DMS153 treated with DMSO at 0.1 percent for 48 hours (cell line): ENCODE results near the gene PSTPIP1.

ENCODE experiments used
- DNase-seq: peaks from one replicate; lab custom pipeline; 2025; ENCODE audit not compliant: unreplicated experiment; lab: John Stamatoyannopoulos, UW

PSTPIP1 gene

DNA sequence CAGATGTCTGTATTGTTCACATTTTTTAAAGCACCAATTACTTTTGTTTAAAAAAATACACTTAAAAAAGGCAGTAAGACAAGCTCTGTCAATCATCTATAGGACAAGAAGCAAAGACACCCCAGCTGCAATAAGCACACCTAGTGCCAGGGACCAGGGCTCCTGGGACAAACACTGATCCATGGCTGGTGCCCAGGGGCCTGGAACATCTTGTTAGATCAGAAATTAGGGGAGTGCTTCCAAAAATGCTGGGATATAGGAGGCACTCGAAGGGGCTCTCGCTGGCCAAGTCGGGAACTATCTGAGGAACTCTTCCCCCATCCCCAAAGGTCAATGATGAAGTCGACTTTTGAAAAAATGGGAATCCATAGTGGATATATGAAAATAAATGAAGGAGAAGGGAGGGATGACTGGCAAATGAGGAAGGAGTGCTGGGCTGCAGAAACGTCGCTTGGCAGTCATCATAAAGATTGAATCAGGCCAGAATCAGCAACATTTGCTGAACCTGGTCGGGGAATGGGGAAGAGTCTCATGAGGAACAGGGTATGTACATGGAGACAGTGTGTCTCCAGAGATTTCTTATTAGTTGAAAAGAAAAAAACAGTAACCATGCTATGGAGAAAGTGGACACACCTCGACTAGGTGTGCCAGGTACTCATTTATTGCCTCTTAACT is 47.5 kb downstream of the PSTPIP1 start:
- no peak for DNase-seq

DNA sequence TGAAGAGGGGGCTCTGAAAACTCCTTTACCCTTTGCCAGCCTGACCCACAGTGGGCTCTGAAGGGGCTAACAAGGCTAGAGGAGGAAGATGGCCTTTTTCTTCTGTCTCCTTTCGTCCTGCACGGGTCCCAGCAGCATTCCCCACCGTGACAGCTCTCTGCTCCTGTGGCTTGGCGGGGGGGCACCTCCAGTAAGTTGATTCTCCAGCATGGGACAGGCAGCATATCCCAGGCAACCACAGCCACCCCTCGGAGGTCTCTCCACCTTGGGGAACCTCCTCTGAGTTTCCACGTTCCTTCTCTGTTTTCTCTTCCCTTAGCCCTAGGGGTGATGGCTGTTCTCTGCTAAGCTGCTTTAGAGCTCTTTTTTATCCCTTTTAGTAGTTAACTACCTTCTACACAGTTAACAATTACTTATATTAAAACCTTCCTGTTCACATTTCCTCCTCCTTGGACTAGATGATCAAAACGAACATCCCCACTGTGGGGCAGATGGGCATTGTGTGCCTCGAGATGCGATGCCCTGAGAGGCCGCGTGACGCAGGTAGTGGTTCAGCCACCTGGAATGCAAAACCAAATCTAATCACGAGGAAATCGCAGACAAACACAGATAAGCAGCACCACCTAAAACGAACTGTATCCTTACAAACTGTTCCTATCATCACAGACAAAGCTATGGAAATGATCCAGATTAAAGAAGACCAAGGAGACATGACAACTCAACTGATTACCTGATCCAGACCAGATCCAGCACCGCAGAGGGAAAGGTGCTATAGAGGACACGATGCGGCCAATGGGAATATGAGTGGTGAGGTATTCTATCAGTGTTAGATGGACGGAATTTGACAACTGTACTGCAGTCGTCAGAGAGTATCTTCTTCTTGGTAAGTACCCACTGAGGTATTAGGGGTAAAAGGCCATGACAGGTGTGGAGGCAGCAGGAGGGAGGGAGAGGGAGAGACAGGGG is 48.3 kb downstream of the PSTPIP1 start:
- no peak for DNase-seq

DNA sequence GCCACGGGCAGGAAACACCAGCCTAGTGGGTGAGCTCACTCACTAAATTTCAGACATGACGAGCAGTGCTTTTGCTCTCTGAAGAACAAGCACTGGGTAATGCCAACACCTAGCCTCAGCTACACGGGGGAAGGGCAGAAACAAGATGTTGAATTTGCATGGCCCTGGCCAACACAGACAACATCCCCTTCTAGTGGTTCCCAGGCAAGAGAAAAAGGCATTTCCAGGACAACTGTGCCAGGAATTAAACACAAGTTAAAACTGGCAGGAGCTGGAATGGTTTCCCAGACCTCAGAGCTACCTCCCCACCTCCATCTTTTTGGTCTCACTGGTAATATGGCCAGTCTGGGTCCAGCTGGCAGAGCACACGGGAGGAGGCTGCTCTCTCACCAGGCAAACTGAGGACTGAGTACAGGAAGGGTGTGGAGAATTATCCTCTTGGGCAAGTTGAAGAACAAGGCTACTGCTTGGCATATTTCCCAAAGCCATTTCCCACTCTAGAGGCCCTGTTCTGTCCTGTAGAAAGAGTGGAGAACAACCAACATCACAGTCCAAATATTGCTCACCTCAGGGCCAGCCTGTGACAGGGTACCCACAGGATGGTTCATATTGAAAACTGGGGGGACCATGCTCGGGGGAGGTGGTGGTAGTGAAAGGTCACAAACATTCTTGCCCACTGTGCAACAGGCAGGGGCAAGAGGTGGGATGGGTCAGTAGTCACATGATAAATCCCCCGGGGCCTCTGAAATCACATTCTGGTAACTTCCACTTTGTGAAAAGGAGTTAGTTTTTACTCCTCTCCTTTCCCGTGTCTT is 49.5 kb downstream of the PSTPIP1 start:
- DNase-seq, result no peak

DNA sequence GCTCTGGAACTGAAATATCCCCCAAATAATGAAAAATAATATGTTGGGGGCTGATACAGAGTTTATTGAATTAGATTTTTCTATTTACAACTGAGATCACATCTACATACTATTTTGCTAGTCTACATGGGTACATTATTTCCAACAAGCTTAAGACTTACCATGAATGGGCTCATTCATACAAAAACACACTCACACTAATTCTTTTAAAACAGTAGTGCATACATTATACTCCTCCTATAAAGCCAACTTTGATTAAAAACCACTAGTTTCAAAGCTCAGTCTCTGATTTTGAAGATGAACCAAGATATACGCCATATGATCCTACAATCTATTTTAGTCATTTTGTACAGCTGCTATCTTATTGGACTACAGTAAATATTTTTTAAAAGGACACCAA is 51.1 kb downstream of the PSTPIP1 start:
- DNase-seq, result no peak

DNA sequence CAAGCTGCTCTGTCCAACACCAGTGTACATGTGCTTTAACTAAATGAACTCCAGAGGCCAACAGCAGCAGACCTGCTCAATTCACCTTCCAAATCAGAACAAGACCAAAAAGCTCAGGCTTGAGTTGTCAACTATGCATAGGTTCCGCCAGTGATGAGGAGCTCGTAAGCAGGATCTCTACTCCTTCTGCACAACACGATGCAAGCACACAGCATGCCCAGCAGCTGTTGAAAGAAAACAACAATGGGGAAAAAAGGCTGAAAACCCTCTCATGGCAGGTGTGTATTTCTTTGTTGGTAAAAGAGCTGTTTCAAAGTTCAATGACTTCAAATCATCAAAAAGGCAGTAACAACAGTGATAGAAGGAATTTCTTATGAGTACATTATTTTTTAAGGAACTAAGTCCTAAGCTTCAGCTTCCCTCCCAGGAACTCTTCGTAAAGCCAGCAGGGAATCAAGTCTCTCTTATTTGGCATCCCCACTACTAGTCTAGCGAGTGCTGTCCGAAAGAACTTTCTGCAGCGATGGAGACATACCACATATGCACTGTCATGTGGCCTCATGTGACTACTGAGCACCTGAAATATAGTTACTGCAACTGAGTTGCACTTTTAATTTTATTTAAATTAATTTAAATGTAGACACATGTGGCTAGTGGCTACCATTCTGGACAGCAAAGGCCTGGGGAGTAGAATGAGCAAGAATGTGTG is 51.9 kb downstream of the PSTPIP1 start:
- no peak for DNase-seq

DNA sequence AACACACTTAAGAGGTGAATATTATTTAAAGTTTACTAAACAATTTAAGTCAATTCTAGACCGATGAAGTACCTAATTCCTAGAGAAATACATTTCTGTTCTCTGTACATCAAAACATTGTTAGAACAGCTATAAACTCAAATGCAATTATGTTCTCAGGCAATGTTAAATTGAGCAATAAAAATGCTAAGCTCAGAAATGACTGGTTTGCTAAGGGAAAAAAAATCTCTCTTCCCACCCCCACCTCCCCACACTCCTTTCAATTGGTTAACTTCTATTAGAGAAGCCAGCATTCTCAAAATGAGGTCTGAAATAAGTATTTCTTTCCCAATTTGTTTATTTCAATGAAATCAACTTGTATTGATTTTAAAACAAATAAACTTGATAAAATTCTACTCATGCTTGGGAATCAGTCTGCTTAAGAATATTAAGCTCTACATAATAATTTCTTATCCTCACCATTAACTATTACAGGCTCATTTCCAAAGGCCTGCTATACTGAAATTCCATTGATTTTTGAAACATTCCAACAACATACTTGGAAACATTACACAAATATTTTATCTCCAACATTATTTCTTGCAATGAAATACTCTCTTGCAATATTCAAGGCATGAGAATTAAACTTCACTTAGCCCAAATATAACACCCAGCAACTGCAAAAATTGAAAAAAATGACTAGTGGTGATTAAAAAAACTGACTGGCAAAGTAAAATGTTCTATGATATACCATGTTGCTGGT is 53.4 kb downstream of the PSTPIP1 start:
- no peak for DNase-seq

DNA sequence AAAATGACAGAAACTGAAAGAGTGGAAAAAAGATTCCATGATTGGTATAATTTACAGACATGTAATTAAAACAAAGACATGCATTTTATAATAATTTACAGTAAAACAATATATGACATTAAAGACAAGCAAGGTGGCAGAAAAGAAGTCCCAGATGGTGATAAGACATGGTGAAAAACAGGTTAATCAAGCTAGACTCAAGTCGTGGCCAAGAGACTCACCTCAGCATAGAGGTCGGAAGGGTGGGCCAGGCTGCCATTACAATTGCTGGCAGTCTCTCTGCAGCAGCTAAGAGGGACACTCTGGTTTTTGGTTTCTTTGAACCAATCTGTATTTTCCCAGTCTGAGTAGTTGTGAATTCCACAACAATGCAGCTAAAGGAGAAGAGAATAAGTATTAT is 57.6 kb downstream of the PSTPIP1 start:
- no peak for DNase-seq

DNA sequence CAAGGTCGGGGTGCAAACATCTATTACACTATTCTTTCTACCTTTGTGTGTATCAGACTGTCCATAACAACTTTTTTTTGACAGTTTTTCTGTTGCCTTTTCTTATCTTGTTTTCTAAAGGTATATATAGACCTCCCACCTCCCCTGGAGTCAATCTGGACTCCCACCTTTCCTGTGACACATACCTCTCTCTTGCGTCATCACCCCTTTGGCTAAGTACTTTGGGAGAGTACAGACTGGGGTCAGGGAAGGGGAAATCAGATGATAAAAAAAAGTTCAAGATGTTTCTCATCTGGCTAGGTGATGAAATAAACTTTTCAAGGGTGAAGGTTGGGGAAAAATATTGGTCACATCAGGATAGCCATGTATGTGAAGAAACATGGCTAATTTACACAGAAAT is 58.8 kb downstream of the PSTPIP1 start:
- DNase-seq, result no peak

DNA sequence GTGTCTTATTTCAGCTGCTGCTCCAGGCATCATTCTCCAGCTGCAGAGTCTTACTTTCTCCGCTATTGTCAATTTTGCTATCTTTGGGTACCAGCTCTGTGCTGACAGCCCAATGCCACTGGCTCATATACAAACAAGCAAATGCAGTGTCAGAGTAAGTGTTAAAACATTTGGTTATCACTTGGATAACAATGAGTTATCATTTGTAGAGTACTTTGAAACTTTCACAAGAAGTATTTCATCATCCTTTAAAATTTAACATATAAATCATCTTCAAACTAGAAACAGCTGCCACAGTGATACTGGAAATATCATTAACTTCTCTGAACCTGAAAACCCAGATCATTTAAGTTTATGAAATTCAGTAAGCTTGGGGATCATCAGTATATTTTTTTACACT is 62.1 kb downstream of the PSTPIP1 start:
- DNase-seq, result no peak

DNA sequence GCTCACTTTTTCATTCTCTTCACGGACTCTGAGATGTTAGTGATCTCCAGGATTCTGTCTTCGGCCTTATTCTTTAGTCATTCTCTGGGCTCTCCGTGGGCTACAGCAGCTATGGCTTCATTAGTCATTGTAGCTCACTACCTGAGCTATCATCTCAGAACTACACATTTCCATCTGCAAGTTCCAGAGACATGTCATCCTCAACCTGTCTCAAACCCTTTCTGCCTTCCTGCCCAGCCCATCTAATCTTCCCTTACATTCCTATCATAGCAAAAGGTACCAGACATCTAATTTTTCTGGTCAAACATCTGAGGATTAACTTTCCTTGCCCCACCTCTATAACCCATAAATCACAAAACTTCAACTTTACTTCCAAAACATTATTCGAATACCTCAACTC is 62.8 kb downstream of the PSTPIP1 start:
- DNase-seq, result no peak

DNA sequence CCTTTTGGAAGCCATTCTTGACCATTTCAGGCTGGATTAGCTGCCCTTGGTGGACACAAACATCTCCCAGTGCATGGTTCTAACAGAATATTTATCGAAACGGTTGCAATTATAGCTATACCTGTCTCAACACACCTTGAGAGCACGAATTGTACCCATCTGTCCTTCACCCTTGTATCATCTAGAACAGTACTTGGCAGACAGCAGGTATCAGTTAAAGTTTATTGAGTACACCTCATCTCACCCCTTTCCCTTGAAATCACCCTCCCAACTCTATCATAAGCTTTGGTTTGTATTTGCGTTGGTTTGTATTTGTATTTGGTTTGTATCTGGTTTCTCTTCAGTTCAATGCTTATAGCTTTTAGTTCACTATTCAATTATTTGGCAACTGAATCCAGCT is 63.5 kb downstream of the PSTPIP1 start:
- no peak for DNase-seq

DNA sequence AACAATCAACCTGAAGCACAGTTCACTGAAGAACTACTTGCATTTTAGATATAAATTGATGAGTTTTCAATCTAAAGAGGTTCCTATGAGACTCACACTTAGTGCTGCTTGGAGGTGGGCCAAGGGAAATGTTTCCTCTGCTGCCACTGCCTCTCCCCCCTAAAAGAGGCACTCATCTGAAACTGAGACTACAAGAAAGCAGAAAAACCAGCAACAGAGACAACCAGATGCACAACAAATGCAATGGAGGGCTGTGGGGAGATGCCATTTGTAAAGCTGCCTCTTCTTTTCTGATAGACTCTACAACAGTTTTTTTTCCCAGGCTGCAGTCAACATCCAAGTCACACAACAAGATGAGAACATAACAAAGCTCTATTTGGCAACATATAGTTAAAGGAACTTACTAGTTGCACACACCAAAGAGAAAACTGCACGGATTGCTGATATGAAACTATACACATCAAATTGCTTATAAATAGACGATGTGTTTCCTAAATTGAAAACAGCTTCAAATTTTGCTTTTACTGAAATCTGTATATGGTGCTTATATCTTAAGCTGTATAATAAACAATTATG is 64.9 kb downstream of the PSTPIP1 start:
- DNase-seq, result no peak

DNA sequence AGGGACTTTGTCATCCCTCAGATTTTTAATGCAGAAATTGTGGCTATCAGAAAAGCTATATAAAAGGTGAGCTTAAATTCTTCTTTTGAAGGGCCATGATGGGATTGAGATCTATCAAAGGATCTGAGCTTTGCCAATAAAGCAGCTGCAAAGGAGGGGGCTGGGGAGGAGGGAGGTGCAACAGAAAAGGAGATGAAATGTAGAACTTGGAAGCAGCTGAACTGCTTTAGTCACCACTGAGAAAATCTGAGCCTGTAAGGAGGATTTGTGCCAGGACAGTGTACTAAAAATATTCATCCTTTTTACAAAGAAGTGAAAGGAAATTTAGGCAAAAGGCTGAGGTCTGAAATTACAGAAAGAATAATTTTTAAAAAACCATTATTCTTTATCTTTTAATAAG is 65.6 kb downstream of the PSTPIP1 start:
- DNase-seq, result no peak

DNA sequence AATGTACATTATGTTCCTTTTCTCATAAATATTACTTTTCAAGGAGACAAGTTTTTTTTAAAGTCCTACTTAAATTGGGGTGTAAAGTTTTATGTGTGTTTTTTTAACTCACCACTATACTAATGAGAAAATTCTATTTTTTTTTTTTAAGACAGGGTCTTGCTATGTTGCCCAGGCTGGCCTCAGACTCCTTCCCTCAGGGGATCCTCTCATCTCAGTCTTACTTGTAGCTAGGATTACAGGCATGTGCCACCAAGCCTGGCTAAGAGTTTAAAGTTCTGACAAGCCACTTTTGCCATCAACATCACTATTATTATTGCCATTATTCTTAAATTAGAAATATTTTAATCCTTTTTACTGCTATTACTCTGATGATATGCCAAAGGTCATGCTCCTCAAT is 68.3 kb downstream of the PSTPIP1 start:
- no peak for DNase-seq

DNA sequence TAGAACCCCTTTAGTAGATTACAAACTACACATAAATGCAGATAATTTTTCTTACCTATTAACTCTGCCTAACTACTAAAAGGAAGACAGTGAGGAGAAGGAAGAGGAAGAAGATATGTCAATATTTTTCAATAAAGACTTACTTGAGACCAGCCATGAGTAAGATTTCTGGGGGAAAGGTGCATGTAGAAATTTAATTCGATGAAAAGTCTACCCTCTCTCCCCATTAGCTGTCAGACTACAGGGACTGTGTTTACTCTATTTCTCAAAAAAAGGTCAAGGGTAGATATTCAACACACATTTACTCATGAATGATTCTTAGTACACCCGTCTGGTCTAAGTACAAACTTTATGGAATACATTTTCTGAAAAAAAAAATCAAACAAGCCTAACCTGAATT is 69.1 kb downstream of the PSTPIP1 start:
- DNase-seq, result no peak

DNA sequence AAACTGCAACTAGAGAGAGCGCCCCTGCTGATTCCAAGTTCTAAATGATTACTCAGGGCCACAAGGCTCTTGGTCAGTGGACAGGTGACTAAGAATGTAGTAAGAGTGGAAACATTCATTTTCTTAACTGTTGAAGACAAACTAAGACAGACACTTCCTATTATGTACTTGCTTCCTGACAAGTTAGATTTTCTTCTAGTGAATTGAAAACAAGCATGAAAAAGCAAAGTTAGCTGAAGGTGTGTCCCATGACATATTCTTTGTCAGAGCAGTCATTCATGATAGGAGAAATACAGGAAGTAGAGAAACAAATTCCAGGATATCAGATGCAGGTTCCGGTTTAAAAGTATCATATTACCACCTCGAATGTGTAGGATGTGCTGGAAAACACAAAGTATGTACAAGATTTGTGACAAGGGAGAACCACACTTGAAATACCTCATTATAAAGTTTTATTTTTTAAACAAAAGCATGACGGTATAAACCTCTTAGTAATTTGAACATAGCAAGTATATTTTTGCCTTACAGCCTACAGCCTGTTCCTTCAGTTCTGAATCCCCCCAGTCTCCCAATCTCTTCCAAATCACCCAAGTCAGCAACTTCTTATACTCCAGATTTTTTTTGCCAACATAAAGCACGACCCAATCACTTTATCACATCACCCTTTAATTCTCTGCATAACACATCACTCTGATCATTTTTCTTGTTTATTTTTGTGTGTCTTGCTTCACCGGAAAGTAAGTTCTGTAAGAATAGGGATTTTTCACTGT is 69.8 kb downstream of the PSTPIP1 start:
- no peak for DNase-seq

DNA sequence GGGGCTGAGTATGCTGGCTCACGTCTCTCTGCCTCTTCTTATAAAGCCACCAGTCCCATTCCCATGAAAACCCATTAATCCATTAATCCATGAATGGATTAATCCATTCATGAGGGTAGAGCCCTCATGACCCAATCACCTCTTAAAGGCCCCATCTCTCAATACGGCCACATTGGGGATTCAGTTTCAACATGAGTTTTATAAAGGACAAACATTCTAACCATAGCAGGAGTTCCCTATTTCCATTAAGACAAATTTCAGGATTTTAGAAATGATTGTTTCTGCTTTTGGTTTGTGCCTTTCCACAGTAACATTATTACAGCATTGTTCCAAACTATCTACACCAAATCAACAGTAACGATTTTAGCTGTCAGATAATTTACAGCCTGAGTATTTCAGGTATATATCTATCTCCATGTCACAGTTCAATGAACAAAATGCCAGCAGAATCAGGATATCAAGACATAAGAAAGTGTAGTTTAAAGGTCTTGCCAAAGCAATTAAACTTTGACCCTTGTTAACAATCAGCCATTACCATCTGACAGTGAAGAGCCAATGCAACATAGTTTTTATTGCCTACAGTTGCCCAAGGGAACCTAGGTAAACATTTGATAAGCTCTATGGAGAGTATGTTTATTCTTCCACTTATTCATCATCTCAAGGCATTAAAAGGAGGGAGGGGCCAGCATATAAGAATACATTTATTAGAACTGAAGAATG is 72.2 kb downstream of the PSTPIP1 start:
- no peak for DNase-seq

DNA sequence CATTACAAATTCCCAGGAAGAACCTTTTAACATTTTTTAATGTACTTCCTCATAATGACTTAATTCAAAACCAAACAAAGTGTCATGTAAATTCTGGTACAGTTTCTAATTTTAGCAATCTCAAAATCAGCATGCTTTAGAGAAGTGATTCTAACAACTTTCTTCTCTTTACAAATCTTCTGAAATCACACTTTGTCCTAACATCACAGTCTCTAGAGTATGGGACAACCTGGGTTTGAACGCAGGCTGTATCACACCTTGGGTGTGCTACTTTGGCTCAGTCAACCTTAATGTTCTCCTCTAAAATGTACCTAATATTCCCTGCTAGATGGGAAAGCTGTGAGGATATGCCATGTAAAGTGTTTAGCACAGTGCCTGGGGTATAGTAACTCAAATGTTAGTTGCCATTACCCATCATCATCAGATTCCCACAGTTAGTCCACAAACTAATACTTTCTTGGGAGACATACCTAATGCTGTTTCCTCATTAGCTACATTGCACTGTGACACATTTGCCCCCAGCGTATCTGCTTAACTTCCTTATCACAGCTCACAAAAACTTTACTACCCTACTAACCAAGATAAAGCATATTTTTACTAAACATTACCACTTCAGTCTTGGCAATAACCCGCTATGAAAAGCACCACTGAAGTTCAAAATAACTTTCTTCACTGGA is 72.9 kb downstream of the PSTPIP1 start:
- DNase-seq, result no peak
